CD4-positive, alpha-beta memory T cell (primary cell): ENCODE measurements around the gene CARNS1. TPM values are rescaled to one million over a fixed set of nuclear protein-coding genes. Genes with fewer than 3 reads are reported as not detected.

Experiments used
- CTCF ChIA-PET: fragments of 350-600 bp; sonication (Branson Sonifier 250); formaldehyde crosslinking; loops from one replicate; lab custom pipeline; 2021; ENCODE audit warnings: inconsistent platforms; ENCODE audit not compliant: partially characterized antibody; lab: Charles Lee
- POLR2A ChIA-PET: fragments of 350-600 bp; sonication (Branson Sonifier 250); formaldehyde crosslinking; loops from one replicate; lab custom pipeline; 2021; ENCODE audit not compliant: partially characterized antibody; lab: Charles Lee
- DNase-seq, 5 donors: peaks; one replicate each; pipeline versions ENCODE4 v3.0.0 to v3.0.0-alpha.2; 2020 to 2022; ENCODE audit warnings: mixed read lengths in 1 of 5
- H3K27ac ChIP-seq: one replicate; pipeline ENCODE4 v1.7.0; 2013; ENCODE audit warnings: low read depth, low read length
- H3K27me3 ChIP-seq: 2 replicates; pipeline ENCODE4 v1.7.0; 2013; ENCODE audit warnings: mild to moderate bottlenecking, low read length, moderate library complexity; ENCODE audit not compliant: insufficient read depth
- H3K36me3 ChIP-seq: 2 replicates; pipeline ENCODE4 v1.7.0; 2013; ENCODE audit warnings: mild to moderate bottlenecking, low read length, moderate library complexity; ENCODE audit not compliant: insufficient read depth
- H3K4me1 ChIP-seq: 2 replicates; pipeline ENCODE4 v1.7.0; 2013; ENCODE audit warnings: mild to moderate bottlenecking, low read length, moderate library complexity; ENCODE audit not compliant: insufficient read depth
- H3K4me3 ChIP-seq, 2 donors: one replicate each; pipeline ENCODE4 v1.7.0; 2013; ENCODE audit warnings: low read length in 2 of 2, mild to moderate bottlenecking in 1 of 2
- H3K9me3 ChIP-seq, 2 donors: one replicate each; pipeline ENCODE4 v1.7.0; 2013; ENCODE audit warnings: low read length in 2 of 2, control low read depth in 1 of 2; ENCODE audit not compliant: control insufficient read depth in 1 of 2
- H3K27ac Mint-ChIP-seq, 7 donors: one replicate each; pipeline ENCODE4 v1.8.0; 2020 to 2021; ENCODE audit warnings: mixed read lengths in 7 of 7, mild to moderate bottlenecking in 6 of 7, inconsistent platforms in 3 of 7, moderate library complexity in 3 of 7
- H3K27me3 Mint-ChIP-seq, 2 donors: one replicate each; pipeline ENCODE4 v1.8.0; 2020 to 2021; ENCODE audit warnings: mixed read lengths in 2 of 2
- H3K36me3 Mint-ChIP-seq, 2 donors: one replicate each; pipeline ENCODE4 v1.8.0; 2020 to 2021; ENCODE audit warnings: mixed read lengths in 2 of 2, inconsistent platforms in 1 of 2, mild to moderate bottlenecking in 1 of 2
- H3K4me1 Mint-ChIP-seq, 4 donors: one replicate each; pipeline ENCODE4 v1.8.0; 2020 to 2021; ENCODE audit warnings: mixed read lengths in 4 of 4, mild to moderate bottlenecking in 1 of 4
- H3K4me3 Mint-ChIP-seq, 8 donors: one replicate each; pipeline ENCODE4 v1.8.0; 2020 to 2021; ENCODE audit warnings: mixed read lengths in 8 of 8, mild to moderate bottlenecking in 7 of 8, moderate library complexity in 6 of 8, inconsistent platforms in 3 of 8
- H3K9me3 Mint-ChIP-seq, 8 donors: one replicate each; pipeline ENCODE4 v1.8.0; 2020 to 2021; ENCODE audit warnings: mixed read lengths in 8 of 8, mild to moderate bottlenecking in 5 of 8, inconsistent platforms in 3 of 8, moderate library complexity in 1 of 8
- intact Hi-C: fragments of 100-400 bp; cut with micrococcal nuclease; formaldehyde crosslinking; loops from one replicate; pipeline ENCODE4 v1.15.1; 2023
- polyA plus RNA-seq, 2 donors: library from polyadenylated mRNA; unstranded; fragments of 300-500 nt; fragmentation: Illumina TruSeq; gene quantifications; one replicate each; pipeline ENCODE4 v1.2.3, GENCODE V29; 2021
- total RNA-seq, 2 experiments: library from RNA; stranded (reverse); gene quantifications; one replicate each; pipeline ENCODE4 v1.2.3, GENCODE V29; 2021

Gene CARNS1
- total and polyA plus RNA-seq, 4 experiments from 2014 or later: 0.45 to 3.3 (median 1.6) TPM

GRCh38 chr11:67382276-67383136, 33.0 kb upstream of the CARNS1 start:
- no peaks in the 10 kb centered on the region for H3K27me3 ChIP-seq
- no peaks in the 10 kb centered on the region for H3K9me3 ChIP-seq
- H3K9me3 Mint-ChIP-seq: no peaks in the 10 kb centered on the region
- intact Hi-C loops: loop anchor here (1.0 to 2.0 kb wide), 4 partner anchors 25 to 120 kb away; partner anchors contain the start of gene POLD4
- ChIA-PET CTCF (interaction anchor here (0.6 to 24.8 kb wide), 29 partner anchors 9 to 847 kb away, joined by 3 to 1065 read pairs (median 4); partner anchors contain the start of genes ANKRD13D, CLCF1, POLD4 and PPP1CA), POLR2A (interaction anchor here (0.8 to 19.7 kb wide), 16 partner anchors 9 to 143 kb away, joined by 3 to 449 read pairs (median 4); partner anchors contain the start of genes CDK2AP2, CLCF1, POLD4 and PPP1CA)
- H3K36me3 Mint-ChIP-seq: no peaks in the 10 kb centered on the region
- H3K27me3 Mint-ChIP-seq: peaks cover 0 to 1% of the 10 kb centered on the region in 2 donors
- DNase-seq: peak; percentile 79 to 84 (median 82)
- no peaks in the 10 kb centered on the region for H3K36me3 ChIP-seq
- no peak overlapping the region for H3K27ac ChIP-seq
- peak overlapping the region in 1 of 8 donors; percentile 37 for H3K4me3 Mint-ChIP-seq
- H3K4me1 Mint-ChIP-seq: peaks cover 2 to 8% (median 6%) of the 10 kb centered on the region in 4 donors
- H3K4me3 ChIP-seq: no peak overlapping the region
- H3K27ac Mint-ChIP-seq: peak overlapping the region in 4 of 7 donors; percentile 47 to 86 (median 68)
- peaks cover 6% of the 10 kb centered on the region for H3K4me1 ChIP-seq

GRCh38 chr11:67384851-67385366, 30.6 kb upstream of the CARNS1 start:
- H3K4me3 Mint-ChIP-seq: no peak overlapping the region
- H3K36me3 Mint-ChIP-seq: peaks cover 0 to 3% of the 10 kb centered on the region in 2 donors
- no peak overlapping the region for H3K27ac ChIP-seq
- peaks cover 6% of the 10 kb centered on the region for H3K4me1 ChIP-seq
- peaks cover 11 to 19% (median 16%) of the 10 kb centered on the region in 4 donors for H3K4me1 Mint-ChIP-seq
- intact Hi-C loops: no loop called here
- H3K27me3 Mint-ChIP-seq: peaks cover 0 to 1% of the 10 kb centered on the region in 2 donors
- ChIA-PET POLR2A (interaction anchor here (1.0 to 19.7 kb wide), 2 partner anchors 13 to 31 kb away, joined by 3 to 449 read pairs; partner anchors contain the start of gene POLD4), CTCF (interaction anchor here (1.1 to 24.8 kb wide), 4 partner anchors 11 to 39 kb away, joined by 3 to 1065 read pairs (median 74); partner anchors contain the start of genes CLCF1 and POLD4)
- H3K27me3 ChIP-seq: no peaks in the 10 kb centered on the region
- no peaks in the 10 kb centered on the region for H3K9me3 ChIP-seq
- DNase-seq: peak in 1 of 5 donors; percentile 9
- H3K36me3 ChIP-seq: no peaks in the 10 kb centered on the region
- H3K9me3 Mint-ChIP-seq: no peaks in the 10 kb centered on the region
- no peak overlapping the region for H3K4me3 ChIP-seq
- H3K27ac Mint-ChIP-seq: no peak overlapping the region

DNA sequence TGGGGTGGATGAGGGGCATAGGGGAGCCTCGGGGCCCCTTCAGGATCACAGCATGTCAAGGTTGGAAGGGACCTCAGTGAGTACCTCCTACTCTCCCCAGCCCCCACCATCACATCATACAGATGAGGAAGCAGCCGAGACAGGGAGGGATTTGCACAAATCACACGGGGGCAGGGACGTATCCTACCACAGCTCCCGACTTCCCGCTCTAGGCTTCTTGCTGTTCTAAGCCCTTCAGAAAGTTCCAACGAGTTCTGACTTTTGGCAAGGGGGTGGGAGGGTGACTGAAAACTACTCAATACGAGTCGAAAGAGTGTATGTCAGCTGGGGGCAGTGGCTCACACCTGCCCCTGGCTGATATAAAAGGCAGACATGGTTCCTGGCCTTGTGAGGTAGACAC, 28.4 kb upstream of the CARNS1 start:
- H3K4me1 ChIP-seq: peaks cover 16% of the 10 kb centered on the region
- intact Hi-C loops: no loop called here
- H3K27ac ChIP-seq: no peak overlapping the region
- H3K36me3 Mint-ChIP-seq: peaks cover 0 to 3% of the 10 kb centered on the region in 2 donors
- H3K9me3 ChIP-seq: no peaks in the 10 kb centered on the region
- no peaks in the 10 kb centered on the region for H3K36me3 ChIP-seq
- no peaks in the 10 kb centered on the region for H3K27me3 ChIP-seq
- no peak overlapping the region for H3K4me3 Mint-ChIP-seq
- POLR2A ChIA-PET: interaction anchor here (1.1 to 19.7 kb wide), 8 partner anchors 9 to 118 kb away, joined by 3 to 449 read pairs (median 5); partner anchors contain the start of genes CLCF1, PITPNM1, POLD4 and PPP1CA
- DNase-seq: no peak
- H3K9me3 Mint-ChIP-seq: no peaks in the 10 kb centered on the region
- peaks cover 14 to 27% (median 22%) of the 10 kb centered on the region in 4 donors for H3K4me1 Mint-ChIP-seq
- peaks cover 0 to 1% of the 10 kb centered on the region in 2 donors for H3K27me3 Mint-ChIP-seq
- peak overlapping the region in 2 of 7 donors; percentile 2 to 47 for H3K27ac Mint-ChIP-seq
- H3K4me3 ChIP-seq: no peak overlapping the region
- CTCF ChIA-PET: interaction anchor here (0.6 to 24.8 kb wide), 9 partner anchors 13 to 198 kb away, joined by 3 to 1065 read pairs (median 5); partner anchors contain the start of genes CLCF1, POLD4 and PPP1CA

DNA sequence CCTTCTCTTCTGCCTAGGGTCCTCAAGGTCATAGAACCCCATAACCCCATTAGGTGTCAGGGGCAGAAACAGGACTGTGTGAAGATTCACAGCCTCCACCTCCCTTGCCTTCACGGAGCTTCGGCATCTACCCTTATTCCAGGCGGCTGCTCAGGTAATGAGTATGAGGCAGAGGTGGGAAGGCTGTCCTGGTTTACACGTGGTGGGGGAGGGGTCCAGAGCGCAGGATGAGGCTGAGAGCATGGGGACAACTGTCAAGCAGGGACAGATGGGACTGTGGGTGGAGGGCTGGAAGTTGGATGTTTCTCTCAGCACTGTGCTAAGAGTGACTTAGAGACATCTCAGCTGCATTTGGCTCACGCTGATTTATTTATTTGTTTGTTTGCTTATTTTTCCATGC, 28.0 kb upstream of the CARNS1 start:
- Mint-ChIP-seq H3K27ac (peak overlapping the region in 4 of 7 donors; percentile 2 to 89 (median 26)), H3K27me3 (peaks cover 0 to 1% of the 10 kb centered on the region in 2 donors), H3K4me1 (peaks cover 16 to 28% (median 23%) of the 10 kb centered on the region in 4 donors), H3K9me3 (no peaks in the 10 kb centered on the region), H3K36me3 (peaks cover 0 to 5% of the 10 kb centered on the region in 2 donors), H3K4me3 (peak overlapping the region in 1 of 8 donors; percentile 35)
- intact Hi-C loops: no loop called here
- Histone ChIP-seq H3K9me3 (no peaks in the 10 kb centered on the region), H3K27ac (no peak overlapping the region), H3K27me3 (no peaks in the 10 kb centered on the region), H3K36me3 (no peaks in the 10 kb centered on the region), H3K4me1 (peaks cover 15% of the 10 kb centered on the region), H3K4me3 (no peak overlapping the region)
- ChIA-PET POLR2A (interaction anchor here (1.1 to 19.7 kb wide), 8 partner anchors 9 to 118 kb away, joined by 3 to 449 read pairs (median 5); partner anchors contain the start of genes CLCF1, PITPNM1, POLD4 and PPP1CA), CTCF (interaction anchor here (0.6 to 24.8 kb wide), 7 partner anchors 14 to 198 kb away, joined by 3 to 1065 read pairs (median 4); partner anchors contain the start of genes CLCF1, POLD4 and PPP1CA)
- no peak for DNase-seq

DNA sequence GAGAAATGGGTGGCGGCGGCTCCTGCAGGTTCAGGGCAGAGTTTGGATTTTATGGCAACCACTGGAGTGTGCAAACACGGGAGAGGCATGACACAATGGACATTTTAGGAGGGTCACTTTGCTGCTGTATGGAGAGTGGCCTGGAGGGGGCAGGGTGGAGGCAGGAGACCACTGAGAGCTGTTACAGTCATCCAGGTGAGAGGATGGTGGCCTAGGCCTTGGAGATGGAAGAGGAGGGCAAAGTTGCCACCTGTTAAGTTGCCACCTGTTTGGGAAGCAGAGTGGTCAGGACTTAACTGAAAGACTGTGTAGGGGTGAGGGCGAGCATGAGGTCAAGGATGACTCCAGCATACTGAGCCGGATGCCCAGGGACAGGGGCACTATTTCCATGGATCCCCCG, 26.0 kb upstream of the CARNS1 start:
- Histone ChIP-seq H3K9me3 (no peaks in the 10 kb centered on the region), H3K4me3 (no peak overlapping the region), H3K36me3 (no peaks in the 10 kb centered on the region), H3K27ac (no peak overlapping the region), H3K27me3 (no peaks in the 10 kb centered on the region), H3K4me1 (peaks cover 16% of the 10 kb centered on the region)
- peak; percentile 47 to 57 (median 54) for DNase-seq
- POLR2A ChIA-PET: interaction anchor here (0.7 to 21.5 kb wide), 6 partner anchors 12 to 116 kb away, joined by 3 to 2262 read pairs (median 6); partner anchors contain the start of genes CARNS1, PITPNM1, POLD4 and PPP1CA
- intact Hi-C loops: loop anchor here (1.0 kb wide), 2 partner anchors 80 to 117 kb away; partner anchors contain the start of gene TMEM134
- Mint-ChIP-seq H3K4me3 (peak overlapping the region; percentile 40 to 87 (median 75)), H3K4me1 (peaks cover 21 to 41% (median 33%) of the 10 kb centered on the region in 4 donors), H3K9me3 (peaks cover 0 to 1% (median 0%) of the 10 kb centered on the region in 8 donors), H3K27me3 (peaks cover 0 to under 1% of the 10 kb centered on the region in 2 donors), H3K27ac (peak overlapping the region; percentile 64 to 92 (median 80)), H3K36me3 (peaks cover 4 to 10% of the 10 kb centered on the region in 2 donors)
- CTCF ChIA-PET: interaction anchor here (1.0 to 24.8 kb wide), 4 partner anchors 12 to 87 kb away, joined by 3 to 1065 read pairs (median 22); partner anchors contain the start of genes POLD4, PPP1CA and TBC1D10C

DNA sequence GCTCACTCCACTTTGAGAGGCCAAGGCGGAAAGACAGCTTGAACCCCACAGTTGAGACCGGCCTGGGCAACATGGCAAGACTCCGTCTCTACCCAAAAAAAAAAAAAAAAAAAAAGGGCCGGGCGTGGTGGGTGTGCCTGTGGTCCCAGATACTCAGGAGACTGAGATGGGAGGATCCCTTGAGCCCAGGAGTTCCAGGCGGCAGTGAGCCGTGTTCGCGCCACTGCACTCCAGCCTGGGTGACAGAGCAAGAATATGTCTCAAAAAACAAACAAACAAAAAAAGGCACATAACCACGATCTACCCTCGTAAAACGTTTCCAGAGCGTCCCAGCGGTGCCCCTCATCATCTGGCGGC, 24.6 kb upstream of the CARNS1 start:
- no peaks in the 10 kb centered on the region for H3K9me3 ChIP-seq
- peak overlapping the region; percentile 75 to 94 (median 86) for H3K27ac Mint-ChIP-seq
- peaks cover 21 to 41% (median 33%) of the 10 kb centered on the region in 4 donors for H3K4me1 Mint-ChIP-seq
- peaks cover 16% of the 10 kb centered on the region for H3K4me1 ChIP-seq
- ChIA-PET POLR2A (interaction anchor here (1.1 to 21.5 kb wide), 22 partner anchors 8 to 119 kb away, joined by 3 to 2262 read pairs (median 8); partner anchors contain the start of genes AIP, CARNS1, CDK2AP2 and CLCF1), CTCF (interaction anchor here (1.4 to 24.8 kb wide), 12 partner anchors 9 to 123 kb away, joined by 3 to 1065 read pairs (median 6); partner anchors contain the start of genes AIP, POLD4, PPP1CA and PTPRCAP)
- intact Hi-C loops: loop anchor here (1.0 kb wide), 1 partner anchor 93 kb away; no protein-coding TSS in a partner anchor
- H3K27me3 ChIP-seq: no peaks in the 10 kb centered on the region
- H3K36me3 ChIP-seq: peaks cover 3% of the 10 kb centered on the region
- H3K27me3 Mint-ChIP-seq: no peaks in the 10 kb centered on the region
- H3K4me3 Mint-ChIP-seq: peak overlapping the region; percentile 87 to 93 (median 91)
- DNase-seq: no peak
- H3K4me3 ChIP-seq: peak overlapping the region; percentile 63 to 75
- H3K9me3 Mint-ChIP-seq: peaks cover 0 to 1% (median 0%) of the 10 kb centered on the region in 8 donors
- H3K36me3 Mint-ChIP-seq: peaks cover 4 to 12% of the 10 kb centered on the region in 2 donors
- H3K27ac ChIP-seq: peak overlapping the region; percentile 79
